Keratinocyte (primary cell): ENCODE measurements around the gene DSCAML1. TPM values are rescaled to one million over a fixed set of nuclear protein-coding genes. Genes with fewer than 3 reads are reported as not detected.

ENCODE experiments used
- DNase-seq: peaks from one replicate; pipeline ENCODE4 v3.0.0-alpha.2; 2011; ENCODE audit warnings: low read depth, missing footprints, low spot score
- FAIRE-seq: peaks from 2 replicates; lab custom pipeline; 2011; peaks lifted over from hg19 to GRCh38; lab: Jason Lieb, UNC
- H2AFZ ChIP-seq: 2 replicates; pipeline ENCODE4 v1.6.0; 2012; ENCODE audit warnings: low read length, control low read depth, inconsistent platforms; ENCODE audit not compliant: control insufficient read depth
- H3K27ac ChIP-seq: 2 replicates; pipeline ENCODE4 v1.5.1; 2011; ENCODE audit warnings: low read length; ENCODE audit not compliant: control insufficient read depth, insufficient read depth
- H3K27me3 ChIP-seq: 3 replicates; pipeline ENCODE4 v1.6.0; 2011; ENCODE audit warnings: low read length; ENCODE audit not compliant: control insufficient read depth, insufficient read depth; ENCODE audit errors: extremely low read depth
- H3K36me3 ChIP-seq, 2 experiments: 2 replicates in 1 of 2; 3 replicates in 1 of 2; pipeline ENCODE4 v1.5.1; 2011; ENCODE audit warnings: low read length in 2 of 2, mild to moderate bottlenecking in 1 of 2; ENCODE audit not compliant: control insufficient read depth in 2 of 2, insufficient read depth in 2 of 2; ENCODE audit errors: extremely low read depth in 1 of 2
- H3K4me1 ChIP-seq: 3 replicates; pipeline ENCODE4 v1.5.1; 2011; ENCODE audit warnings: low read length; ENCODE audit not compliant: control insufficient read depth, insufficient read depth; ENCODE audit errors: extremely low read depth
- H3K4me2 ChIP-seq: 3 replicates; pipeline ENCODE4 v1.6.0; 2011; ENCODE audit warnings: low read depth, low read length; ENCODE audit not compliant: control insufficient read depth, insufficient read depth; ENCODE audit errors: extremely low read depth
- H3K4me3 ChIP-seq, 3 experiments: fragments of 200-600 bp in 1 of 3; sonication (generic) in 1 of 3; 2 replicates in 2 of 3; 3 replicates in 1 of 3; pipeline ENCODE4 v1.5.1; 2011 to 2016; ENCODE audit warnings: low read length in 3 of 3, mild to moderate bottlenecking in 3 of 3, control low read depth in 2 of 3, inconsistent platforms in 1 of 3, low read depth in 1 of 3, mixed read lengths in 1 of 3, mixed run types in 1 of 3, moderate library complexity in 1 of 3; ENCODE audit not compliant: control insufficient read depth in 2 of 3, insufficient read depth in 2 of 3; ENCODE audit errors: extremely low read depth in 1 of 3
- H3K79me2 ChIP-seq: 2 replicates; pipeline ENCODE4 v1.6.0; 2012; ENCODE audit warnings: low read length; ENCODE audit not compliant: control insufficient read depth, insufficient read depth
- H3K9ac ChIP-seq: 3 replicates; pipeline ENCODE4 v1.6.0; 2011; ENCODE audit warnings: low read length; ENCODE audit not compliant: control insufficient read depth, insufficient read depth; ENCODE audit errors: extremely low read depth
- H3K9me1 ChIP-seq: 3 replicates; pipeline ENCODE4 v1.6.0; 2011; ENCODE audit warnings: low read length; ENCODE audit not compliant: control insufficient read depth, insufficient read depth; ENCODE audit errors: extremely low read depth
- H3K9me3 ChIP-seq: 2 replicates; pipeline ENCODE4 v1.5.1; 2012; ENCODE audit warnings: low read depth, low read length; ENCODE audit not compliant: control insufficient read depth
- H4K20me1 ChIP-seq: 3 replicates; pipeline ENCODE4 v1.6.0; 2011; ENCODE audit warnings: low read length; ENCODE audit not compliant: control insufficient read depth, insufficient read depth; ENCODE audit errors: extremely low read depth
- CTCF ChIP-seq, 3 experiments: IDR thresholded peaks in 1 of 3; conservative IDR thresholded peaks in 1 of 3; optimal IDR thresholded peaks in 1 of 3; 2 replicates in 2 of 3; 3 replicates in 1 of 3; pipeline versions ENCODE3 to v1.5.1; 2011; ENCODE audit warnings: low read length in 3 of 3, mild to moderate bottlenecking in 3 of 3, moderate library complexity in 2 of 3, control low read depth in 1 of 3, inconsistent platforms in 1 of 3; ENCODE audit not compliant: insufficient read depth in 2 of 3; ENCODE audit errors: extremely low read depth in 1 of 3
- EZH2 ChIP-seq: IDR thresholded peaks from one replicate; pipeline ENCODE4 v1.6.1; 2012; ENCODE audit warnings: inconsistent platforms, mild to moderate bottlenecking, low read length, moderate library complexity
- dilution Hi-C: fragments of 300-500 bp; cut with MboI; formaldehyde crosslinking; loops from one replicate; pipeline ENCODE4 v1.7.0; 2020; ENCODE audit warnings: low sequenced_read_pairs; ENCODE audit not compliant: extremely low pct_ligation_motif_present
- polyA plus RNA-seq, 5 experiments: library from polyadenylated mRNA; depleted of rRNA in 3 of 5; stranded (reverse) in 3 of 5; stranded (forward) in 1 of 5; unstranded in 1 of 5; fragments of >200 nt; gene quantifications; 1 replicate in 1 of 5; 2 replicates in 3 of 5; 3 replicates in 1 of 5; pipeline versions ENCODE4 v1.2.1 to v1.2.3, GENCODE V29; 2011 to 2012; ENCODE audit warnings: missing spikeins in 2 of 5, low read depth in 1 of 5, low replicate concordance in 1 of 5

DSCAML1 gene
- polyA plus RNA-seq, 1 donor (not counting 4 experiments of a cell fraction or from before 2014, with no cell fraction given): not detected

GRCh38 chr11:117421476-117421875 is 375.5 kb downstream of the DSCAML1 start:
- dilution Hi-C loops: no loop called here
- no peaks in the 10 kb centered on the region for H3K9me3 ChIP-seq
- H3K36me3 ChIP-seq: no peaks in the 10 kb centered on the region
- TF ChIP-seq CTCF (optimal IDR thresholded peaks at IDR 0.05 in 1 of 3, IDR thresholded peaks at IDR 0.05 in 1 of 3, conservative IDR thresholded peaks at IDR 0.05 in 1 of 3; ENCODE audit: extremely low read depth in 1 of 3, insufficient read depth in 2 of 3, low read length in 3 of 3): no peak
- no peak for TF ChIP-seq EZH2
- H3K4me1 ChIP-seq: no peaks in the 10 kb centered on the region
- H2AFZ ChIP-seq: no peak overlapping the region
- no peak for FAIRE-seq
- H3K79me2 ChIP-seq: no peaks in the 10 kb centered on the region
- H3K4me2 ChIP-seq: no peak overlapping the region
- no peak overlapping the region for H3K4me3 ChIP-seq
- DNase-seq: no peak
- H3K9me1 ChIP-seq: no peaks in the 10 kb centered on the region
- no peaks in the 10 kb centered on the region for H4K20me1 ChIP-seq
- H3K27ac ChIP-seq: no peak overlapping the region
- H3K9ac ChIP-seq: no peak overlapping the region
- peaks cover 7% of the 10 kb centered on the region for H3K27me3 ChIP-seq

- H3K4me3 ChIP-seq: no peak overlapping the region
- TF ChIP-seq CTCF (optimal IDR thresholded peaks at IDR 0.05 in 1 of 3, IDR thresholded peaks at IDR 0.05 in 1 of 3, conservative IDR thresholded peaks at IDR 0.05 in 1 of 3; ENCODE audit: extremely low read depth in 1 of 3, insufficient read depth in 2 of 3, low read length in 3 of 3) (no peak), EZH2 (no peak)
- H3K9me1 ChIP-seq: no peaks in the 10 kb centered on the region
- H3K27me3 ChIP-seq: peaks cover 7% of the 10 kb centered on the region
- DNase-seq (no peak), FAIRE-seq (no peak)
- H3K9ac ChIP-seq: no peak overlapping the region
- H4K20me1 ChIP-seq: no peaks in the 10 kb centered on the region
- H2AFZ ChIP-seq: no peak overlapping the region
- no peaks in the 10 kb centered on the region for H3K4me1 ChIP-seq
- H3K36me3 ChIP-seq: no peaks in the 10 kb centered on the region
- no peaks in the 10 kb centered on the region for H3K79me2 ChIP-seq
- H3K4me2 ChIP-seq: no peak overlapping the region
- dilution Hi-C loops: no loop called here
- no peaks in the 10 kb centered on the region for H3K9me3 ChIP-seq
- H3K27ac ChIP-seq: no peak overlapping the region
These were observed 376.0 kb downstream of the DSCAML1 start for GRCh38 chr11:117421041-117421440.
